HG02588 (cell line): Measurements from ENCODE around the gene AMZ2.
"Not testable (repeated sequence)": the region's sequence is repeated elsewhere in the genome, so short reads cannot be mapped to it uniquely, and the experiment has no call there.

Experiments used
- ATAC-seq: cut with Tn5 transposase; IDR thresholded peaks from one replicate; pipeline ENCODE4 v1.9.1; 2021; ENCODE audit warnings: mild to moderate bottlenecking, moderate library complexity; ENCODE audit not compliant: unreplicated experiment

AMZ2 gene

DNA sequence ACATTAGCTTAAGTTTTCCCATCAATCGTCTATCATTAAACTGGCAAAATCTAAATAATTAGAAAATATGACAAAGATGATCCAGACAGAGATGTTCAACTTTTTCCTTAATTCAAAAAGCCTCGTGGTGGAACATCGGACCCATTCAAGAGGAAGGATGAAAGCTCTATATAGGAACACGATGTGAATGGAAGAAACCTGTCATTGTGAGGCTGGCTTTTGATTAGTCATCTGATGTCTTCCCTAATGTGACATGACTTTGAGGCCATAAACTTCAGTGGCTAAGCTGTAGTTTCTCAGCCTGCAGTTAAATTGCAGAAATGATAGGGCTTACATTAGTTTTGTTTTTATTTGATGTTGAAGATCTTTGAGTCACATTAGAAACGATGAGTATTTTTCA lies 1.0 kb downstream of the AMZ2 start:
- ATAC-seq, result no peak

DNA sequence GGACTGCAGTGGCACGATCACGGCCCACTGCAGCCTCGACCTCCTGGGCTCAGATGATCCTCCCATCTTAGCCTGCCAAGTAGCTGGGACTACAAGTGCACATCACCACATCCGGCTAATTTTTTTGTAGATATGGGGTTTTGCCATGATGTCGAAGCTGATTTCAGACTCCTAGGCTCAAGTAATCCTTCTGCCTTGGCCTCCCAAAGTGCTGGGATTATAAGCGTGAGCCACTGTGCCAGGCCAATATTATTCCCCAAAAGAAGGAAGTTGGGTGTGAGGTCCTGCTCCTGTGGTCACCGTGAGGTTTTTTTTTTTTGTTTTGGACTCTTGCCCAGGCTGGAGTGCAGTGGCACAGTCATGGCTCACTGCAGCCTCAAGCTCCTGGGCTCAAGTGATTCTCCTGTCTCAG lies 1.5 kb downstream of the AMZ2 start:
- no peak for ATAC-seq

DNA sequence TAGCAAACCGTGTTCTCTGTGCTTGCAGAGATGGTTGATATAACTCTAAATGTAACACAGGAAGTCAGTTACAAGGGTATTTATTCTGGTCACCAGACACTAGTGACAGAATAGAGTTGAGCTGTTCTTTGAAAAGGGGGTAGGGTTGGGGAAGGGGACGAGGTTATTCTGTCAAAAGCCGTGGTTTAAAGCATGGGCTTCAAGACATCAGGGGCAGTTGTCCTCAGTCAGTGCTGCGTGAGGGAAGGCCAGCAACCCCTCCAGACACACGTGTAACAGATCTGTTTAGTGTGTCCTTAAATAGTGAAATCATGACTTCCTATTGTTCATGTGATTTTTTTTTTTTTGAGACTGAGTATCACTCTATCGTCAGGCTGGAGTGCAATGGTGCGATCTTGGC lies 5.6 kb downstream of the AMZ2 start:
- ATAC-seq, result not testable (repeated sequence)

DNA sequence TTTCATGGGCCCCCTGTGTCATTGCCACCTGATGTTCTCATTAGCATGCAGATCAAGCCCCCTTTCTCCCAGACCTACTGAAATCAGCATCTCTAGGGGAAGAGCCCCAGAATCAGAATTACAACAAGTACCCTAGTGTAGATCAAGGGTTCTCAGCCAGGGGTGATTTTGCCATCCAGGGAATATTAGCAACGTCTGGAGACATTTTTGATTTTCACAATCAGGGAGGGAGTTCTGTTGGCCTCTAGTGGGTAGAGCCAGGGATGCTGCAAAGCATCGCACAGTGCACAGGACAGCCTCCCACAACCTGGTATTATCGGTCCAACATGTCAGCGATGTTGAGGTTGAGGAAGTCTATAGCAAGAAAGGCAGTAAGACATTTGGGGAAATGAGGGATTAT lies 7.3 kb downstream of the AMZ2 start:
- ATAC-seq, result no peak

DNA sequence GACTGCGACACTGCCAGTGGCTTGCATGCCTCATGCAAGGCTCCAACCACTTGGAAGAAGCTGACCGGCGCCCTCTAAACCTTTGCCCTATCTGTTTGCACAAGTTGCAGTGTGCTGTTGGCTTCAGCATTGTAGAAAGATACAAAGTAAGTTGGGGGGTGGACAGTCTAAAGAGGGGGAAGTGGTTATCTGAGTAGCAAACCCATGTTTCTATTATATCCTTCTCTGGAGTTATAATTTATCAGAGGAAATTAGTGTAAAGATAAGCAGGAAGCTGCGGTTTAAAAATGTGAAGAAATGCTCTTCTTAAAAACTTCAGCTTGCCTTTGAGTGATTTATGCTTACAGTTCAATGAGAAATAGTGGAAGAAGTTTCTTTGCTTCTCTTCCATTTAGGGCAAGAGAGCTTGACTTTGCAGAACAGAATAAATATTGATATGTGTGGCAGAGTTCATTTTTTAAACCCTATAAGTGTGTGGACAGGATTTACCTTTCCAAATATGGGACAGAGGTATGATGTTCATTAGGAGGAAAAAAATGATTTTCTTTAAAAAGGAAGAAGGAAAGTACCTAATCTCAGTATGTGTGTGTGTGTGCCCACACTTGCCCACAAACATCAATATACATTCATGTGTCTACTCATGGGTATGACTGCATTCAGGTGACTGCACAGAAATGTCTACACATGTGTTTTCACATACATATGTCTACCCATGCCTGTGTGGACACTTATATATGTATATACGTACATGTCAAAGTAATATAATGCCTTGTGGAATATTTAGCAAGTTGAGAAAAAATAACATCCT lies 8.1 kb downstream of the AMZ2 start:
- ATAC-seq, result no peak

DNA sequence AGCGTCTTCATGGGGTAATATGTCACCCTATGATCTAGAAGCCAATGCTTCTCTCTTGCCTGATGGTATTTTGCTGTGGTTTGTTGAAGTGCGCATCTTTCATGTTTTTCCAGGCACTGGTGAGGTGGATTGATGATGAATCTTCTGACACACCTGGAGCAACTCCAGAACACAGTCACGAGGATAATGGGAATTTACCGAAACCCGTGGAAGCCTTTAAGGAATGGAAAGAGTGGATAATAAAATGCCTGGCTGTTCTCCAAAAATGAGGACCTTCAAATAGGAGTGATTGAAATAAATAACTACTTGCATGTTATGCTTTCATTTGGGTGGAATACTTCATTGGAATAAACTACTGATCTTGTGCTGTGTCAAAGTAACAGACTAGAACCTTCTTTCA lies 8.9 kb downstream of the AMZ2 start:
- not testable (repeated sequence) for ATAC-seq

DNA sequence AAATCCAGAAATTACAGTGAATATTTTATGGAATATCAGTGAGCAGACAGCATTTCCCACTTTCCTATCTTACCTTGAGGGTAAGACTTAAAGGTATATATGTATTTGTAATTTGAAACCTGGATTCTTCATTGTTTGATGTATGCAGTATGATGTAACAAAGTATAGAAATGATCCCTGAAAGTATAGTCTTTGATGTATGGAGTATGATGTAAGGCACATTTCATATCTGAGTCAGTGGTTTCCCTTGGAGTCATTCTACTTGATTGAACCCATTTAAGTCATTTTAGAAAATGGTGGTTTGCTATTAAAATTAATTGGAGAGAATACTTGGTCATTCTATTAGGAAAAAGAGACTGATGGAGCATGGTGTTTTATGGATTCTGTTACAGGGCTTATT lies 10.1 kb downstream of the AMZ2 start:
- ATAC-seq, result no peak

DNA sequence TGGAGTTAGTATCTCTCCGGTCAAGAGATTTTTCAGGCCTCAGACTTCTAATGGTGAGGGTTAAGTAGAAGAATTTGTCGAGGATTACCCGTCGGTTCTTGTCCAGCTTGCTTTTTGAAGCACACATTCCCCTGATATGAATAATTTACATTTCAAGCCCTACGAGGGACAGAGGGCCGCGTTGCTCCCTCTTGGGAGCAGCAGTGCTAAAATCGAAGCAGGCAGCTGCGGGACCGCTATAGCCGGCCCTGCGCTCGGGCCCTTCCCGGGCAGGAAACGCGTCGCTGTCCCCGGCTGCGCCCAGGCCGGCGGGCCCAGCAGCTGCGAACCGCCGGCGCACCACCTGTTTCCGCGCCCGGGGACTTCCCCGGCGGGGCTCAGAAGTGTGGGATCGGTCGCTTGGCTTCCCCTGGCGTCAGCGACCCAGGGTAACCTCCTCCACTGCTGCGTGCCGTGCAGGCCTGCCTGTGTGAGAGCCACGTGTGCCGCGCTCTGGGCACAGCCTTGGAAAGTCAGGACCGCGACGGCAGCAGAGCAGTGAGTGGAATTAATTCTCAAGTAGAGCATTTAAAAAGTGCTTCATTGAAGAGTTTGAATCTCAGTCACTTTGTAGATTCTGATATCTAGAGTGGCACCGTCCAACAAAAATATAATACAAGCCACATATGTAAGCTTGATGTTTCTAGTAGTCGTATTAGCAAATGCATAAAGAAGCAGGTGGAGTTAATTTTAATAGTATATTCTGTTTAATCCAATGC lies 11.2 kb downstream of the AMZ2 start:
- peak; percentile 94 for ATAC-seq

DNA sequence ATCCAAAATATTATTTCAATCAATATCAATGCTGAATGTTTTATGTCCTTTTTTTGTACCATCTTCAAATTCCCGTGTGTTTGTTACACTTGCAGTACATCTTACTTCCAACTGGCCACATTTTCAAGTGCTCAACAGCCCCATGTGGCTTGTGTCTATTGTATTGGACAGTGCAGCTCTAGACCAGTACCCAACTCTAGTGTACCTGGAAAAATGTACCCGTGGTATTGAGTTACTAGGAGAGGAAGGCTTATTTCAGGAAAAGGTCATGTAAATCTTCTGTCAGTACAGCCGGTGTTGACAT lies 11.8 kb downstream of the AMZ2 start:
- ATAC-seq, result not testable (repeated sequence)

DNA sequence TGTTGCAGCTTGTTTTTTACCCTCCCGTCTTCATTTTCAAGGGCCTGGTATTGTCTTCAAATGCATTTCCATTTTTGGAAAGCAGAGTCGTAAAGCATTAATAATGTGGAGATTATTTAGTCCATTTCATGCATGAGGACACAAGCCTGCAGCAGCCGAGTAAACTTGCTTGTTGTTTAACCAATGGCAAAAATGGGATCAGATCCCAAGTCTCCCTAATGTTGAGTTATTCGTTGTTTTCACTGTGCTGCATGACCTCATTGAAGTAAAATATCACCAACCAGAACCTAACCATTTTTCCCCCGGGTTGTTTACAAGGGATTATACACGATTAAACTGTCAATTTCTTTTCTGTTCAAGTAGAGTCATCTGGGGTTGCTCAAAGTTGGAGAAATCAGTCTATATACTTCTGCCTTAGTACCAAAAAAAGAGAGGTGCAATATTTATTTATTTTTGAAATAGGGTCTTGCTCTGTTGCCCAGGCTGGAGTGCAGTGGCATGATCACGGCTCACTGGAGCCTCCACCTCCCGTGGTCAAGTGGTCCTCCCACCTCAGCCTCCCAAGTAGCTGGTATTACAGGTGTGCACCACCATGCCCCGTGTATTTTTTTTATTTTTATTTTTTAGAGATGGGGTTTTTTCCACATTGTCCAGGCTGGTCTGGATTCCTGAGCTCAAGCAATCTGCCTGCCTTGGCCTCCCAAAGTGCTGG lies 12.4 kb downstream of the AMZ2 start:
- ATAC-seq, result no peak

DNA sequence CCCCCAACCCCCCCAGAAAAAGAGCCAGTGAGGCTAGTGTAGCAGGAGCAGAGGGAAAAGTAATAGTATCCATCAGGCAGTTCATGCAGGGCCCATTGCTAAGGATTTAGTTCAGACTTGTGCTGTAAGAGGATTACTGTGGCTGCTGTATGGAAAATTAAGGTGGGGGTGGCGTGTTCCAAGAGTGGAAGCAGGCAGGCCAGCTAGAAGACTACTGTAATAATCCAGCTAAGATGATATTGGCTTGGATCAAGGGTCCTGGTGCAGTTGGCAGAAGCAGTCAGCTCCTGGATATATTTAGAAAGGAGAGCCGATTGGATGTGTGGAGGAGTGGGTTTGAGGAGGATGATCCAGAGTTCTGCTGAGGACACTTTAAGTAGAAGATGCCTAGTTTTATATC lies 14.6 kb downstream of the AMZ2 start:
- ATAC-seq, result not testable (repeated sequence)

DNA sequence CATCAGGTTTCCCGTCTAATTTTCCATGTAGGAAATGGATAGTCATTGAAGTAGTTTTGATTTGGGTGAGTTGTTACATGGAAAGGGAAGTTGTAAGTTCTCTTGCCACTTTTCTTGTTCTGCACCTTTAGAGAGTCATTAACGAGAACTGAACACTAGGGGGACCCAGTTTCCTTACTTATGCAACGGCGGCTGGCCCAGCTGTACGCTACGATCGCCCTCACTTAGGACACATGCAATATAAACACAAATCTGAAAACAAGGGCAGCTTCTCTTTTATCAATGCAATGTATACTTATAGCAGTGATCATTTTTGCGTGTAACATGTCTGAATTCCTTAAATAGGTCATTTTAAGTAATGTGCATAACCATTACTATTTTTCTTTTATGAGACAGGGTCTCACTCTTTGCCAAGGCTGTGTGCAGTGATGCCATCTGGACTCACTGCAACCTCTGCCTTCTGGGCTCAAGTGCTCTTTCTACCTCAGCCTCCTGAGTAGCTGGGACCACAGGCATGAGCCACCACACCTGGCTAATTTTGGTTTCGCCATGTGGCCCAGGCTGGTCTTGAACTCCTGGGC lies 15.3 kb downstream of the AMZ2 start:
- peak; percentile 32 for ATAC-seq

DNA sequence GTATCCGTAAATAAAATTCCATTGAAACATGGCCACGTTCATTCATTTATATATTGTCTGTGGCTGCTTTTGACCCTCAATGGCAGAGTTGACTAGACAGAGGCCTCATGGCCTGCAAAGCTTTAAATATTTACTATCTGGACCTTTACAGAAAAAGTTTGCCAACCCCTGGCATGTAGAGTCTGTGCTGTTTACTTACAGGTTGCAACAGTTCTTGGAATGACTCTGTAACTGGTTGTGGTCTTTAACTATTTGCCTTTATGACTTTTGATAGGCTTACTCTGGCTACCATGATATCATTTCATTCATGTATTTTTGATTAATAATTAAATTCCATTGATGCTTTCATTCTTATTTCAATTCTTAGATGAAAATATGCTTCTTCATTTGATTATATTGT lies 18.0 kb downstream of the AMZ2 start:
- not testable (repeated sequence) for ATAC-seq

DNA sequence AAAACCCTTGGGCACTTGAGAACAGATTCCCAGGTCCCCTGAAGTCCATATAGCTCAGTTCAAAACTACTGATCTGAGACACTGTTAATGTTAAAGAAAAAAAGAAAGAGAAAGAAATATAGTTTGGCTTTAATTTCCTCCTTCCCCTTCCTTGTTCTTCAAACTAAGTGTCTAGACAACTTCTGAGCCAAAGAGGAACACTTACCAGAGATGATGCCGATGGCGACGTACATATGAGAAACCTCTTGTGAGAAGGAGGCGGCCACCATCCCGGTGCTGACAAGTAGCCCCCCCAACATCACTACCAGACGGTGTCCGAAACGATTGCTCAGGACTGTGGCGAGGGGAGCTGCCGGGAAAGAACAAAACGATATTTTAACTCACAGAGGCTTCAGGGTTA lies 25.9 kb downstream of the AMZ2 start:
- ATAC-seq, result no peak

DNA sequence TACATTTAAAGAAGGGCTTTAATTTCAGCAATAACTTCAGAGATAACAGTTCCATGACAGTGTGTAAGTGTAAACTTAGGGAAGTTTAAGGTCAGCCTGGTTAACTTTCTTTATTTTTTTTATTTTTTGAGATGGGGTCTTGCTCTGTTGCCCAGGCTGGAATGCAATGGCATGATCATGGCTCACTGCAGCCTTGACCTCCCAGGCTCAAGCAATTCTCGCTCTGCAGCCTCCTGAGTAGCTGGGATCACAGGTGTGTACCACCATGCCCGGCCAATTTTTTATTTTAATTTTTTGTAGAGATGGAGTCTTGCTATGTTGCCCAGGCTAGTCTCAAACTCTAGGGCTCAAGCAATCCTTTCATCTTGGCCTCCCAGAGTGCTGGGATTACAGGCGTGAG lies 28.5 kb downstream of the AMZ2 start:
- ATAC-seq, result not testable (repeated sequence)

DNA sequence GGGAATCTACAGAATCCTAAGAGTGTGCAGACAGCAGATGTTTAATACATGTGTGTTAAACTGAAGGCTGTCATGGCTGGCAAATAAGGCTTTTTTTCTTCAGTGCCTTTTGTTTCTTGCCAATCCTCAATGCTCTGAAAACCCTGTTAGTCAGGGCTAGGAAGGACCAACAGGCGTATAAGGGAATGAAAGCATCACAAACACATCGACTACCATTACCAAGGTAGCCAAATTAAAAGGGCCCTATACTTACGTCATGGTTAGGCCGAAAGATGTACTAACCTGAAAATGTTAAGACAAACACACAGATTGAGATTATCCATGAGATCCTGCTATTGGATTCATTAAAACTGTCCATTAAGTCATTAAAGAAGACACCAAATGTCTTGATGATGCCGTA lies 30.0 kb downstream of the AMZ2 start:
- ATAC-seq, result no peak

DNA sequence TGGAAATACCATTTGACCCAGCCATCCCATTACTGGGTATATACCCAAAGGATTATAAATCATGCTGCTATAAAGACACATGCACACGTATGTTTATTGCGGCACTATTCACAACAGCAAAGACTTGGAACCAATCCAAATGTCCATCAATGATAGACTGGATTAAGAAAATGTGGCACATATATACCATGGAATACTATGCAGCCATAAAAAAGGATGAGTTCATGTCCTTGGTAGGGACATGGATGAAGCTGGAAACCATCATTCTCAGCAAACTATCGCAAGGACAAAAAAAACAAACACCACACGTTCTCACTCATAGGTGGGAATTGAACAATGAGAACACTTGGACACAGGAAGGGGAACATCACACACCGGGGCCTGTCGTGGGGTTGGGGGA lies 34.1 kb downstream of the AMZ2 start:
- not testable (repeated sequence) for ATAC-seq

DNA sequence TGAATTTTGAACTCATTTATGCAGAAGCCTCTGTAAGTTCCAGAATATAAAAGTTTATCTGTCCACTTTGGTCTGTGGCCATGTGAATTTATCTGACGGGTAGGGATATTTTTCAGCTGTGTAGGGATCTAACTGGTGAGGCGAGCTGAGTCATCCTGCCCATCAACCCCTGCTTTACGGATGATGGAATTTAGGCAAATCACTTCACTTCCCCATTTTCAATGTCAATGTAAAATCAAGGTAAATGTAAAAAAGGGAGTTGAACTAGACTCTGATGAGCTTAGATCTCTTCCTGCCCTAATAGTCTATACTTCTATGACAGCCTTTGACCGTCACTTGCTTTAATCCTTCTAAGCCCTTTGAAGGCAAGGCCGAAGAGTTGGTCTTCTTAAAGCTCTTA lies 40.5 kb downstream of the AMZ2 start:
- no peak for ATAC-seq

DNA sequence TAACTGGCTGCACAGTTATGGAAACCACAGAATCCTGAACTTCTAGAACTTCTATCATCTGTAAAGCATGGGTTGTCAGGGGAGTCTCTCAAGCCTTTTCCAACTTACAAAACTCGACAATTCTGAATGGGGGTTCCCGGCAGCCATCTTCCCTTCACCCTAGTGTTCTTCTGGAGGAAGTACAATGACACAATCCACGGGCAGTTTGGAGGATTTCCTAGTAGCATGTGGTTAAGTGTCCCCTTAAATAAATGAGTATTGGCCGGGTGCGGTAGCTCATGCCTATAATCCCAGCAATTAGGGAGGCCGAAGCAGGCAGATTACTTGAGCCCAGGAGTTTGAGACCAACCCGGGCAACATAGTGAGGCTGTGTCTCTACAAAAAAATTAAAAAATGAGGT lies 41.0 kb downstream of the AMZ2 start:
- no peak for ATAC-seq

DNA sequence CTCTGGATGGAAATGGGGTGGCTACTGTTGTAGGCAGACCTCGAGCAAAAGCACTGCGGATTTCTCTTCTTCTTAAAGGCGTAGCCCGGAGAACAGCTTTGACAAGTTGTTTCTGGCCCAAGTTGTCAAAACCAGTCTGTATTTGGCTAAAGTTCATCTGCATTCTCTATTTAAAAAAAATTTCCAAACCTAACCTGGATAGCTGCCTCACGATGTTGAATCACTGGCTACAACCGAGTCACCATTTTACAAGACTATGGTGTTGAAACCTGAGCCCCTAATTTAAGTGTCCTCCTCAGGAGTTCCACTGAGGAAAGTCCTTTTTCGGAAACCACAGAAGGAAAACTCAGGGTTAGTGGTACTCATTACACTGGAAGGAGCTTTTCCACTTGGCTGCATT lies 41.6 kb downstream of the AMZ2 start:
- ATAC-seq, result no peak

DNA sequence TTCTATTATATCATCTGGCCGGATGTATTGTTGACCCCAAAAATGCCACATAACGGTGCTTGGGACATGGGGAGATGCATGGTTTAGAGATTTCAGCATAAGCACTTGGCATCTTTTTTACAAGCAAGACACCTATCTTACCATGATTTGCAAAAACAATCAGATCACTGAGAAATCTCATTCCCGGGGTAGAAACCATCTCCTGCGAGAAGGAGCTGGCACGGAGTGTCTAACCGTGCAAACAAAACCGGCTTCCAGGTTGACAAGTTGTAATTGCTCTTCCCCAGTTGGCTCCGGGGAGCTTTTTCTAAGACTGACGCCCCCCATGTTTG lies 42.1 kb downstream of the AMZ2 start:
- no peak for ATAC-seq
